Body of pancreas (tissue), 4 donors: ENCODE results near the gene UST. TPM values are rescaled to one million over a fixed set of nuclear protein-coding genes. Genes with fewer than 3 reads are reported as not detected.

Experiments
- ATAC-seq: fragments of 150-250 bp; one replicate; pipeline ENCODE4 v1.9.1; 2016
- DNase-seq, 4 donors: peaks; one replicate each; pipeline ENCODE4 v3.0.0-alpha.2; 2019
- H3K27ac ChIP-seq, 4 donors: fragments of 200-600 bp; sonication (generic); 1 replicate in 3 of 4; 2 replicates in 1 of 4; pipeline versions ENCODE4 v1.5.1 to v1.6.1; 2016 to 2019; ENCODE audit warnings: mild to moderate bottlenecking in 1 of 4, mixed read lengths in 1 of 4, moderate library complexity in 1 of 4
- H3K27me3 ChIP-seq, 2 donors: fragments of 200-600 bp; sonication (generic); one replicate each; pipeline ENCODE4 v1.6.0; 2016; ENCODE audit warnings: mild to moderate bottlenecking in 1 of 2
- H3K36me3 ChIP-seq, 2 donors: fragments of 200-600 bp; sonication (generic); replicated peaks in 1 of 2; 2 replicates each; pipeline ENCODE4 v1.5.1; 2016; ENCODE audit warnings: low read depth in 2 of 2; ENCODE audit not compliant: insufficient read depth in 1 of 2
- H3K4me1 ChIP-seq: fragments of 200-600 bp; sonication (generic); one replicate; pipeline ENCODE4 v1.6.0; 2016
- H3K4me3 ChIP-seq, 2 donors: fragments of 200-600 bp; sonication (generic); 1 replicate in 1 of 2; 2 replicates in 1 of 2; pipeline ENCODE4 v1.5.1; 2016 to 2019
- H3K9me3 ChIP-seq, 3 donors: fragments of 200-600 bp; sonication (generic); 1 replicate in 2 of 3; 2 replicates in 1 of 3; pipeline ENCODE4 v1.5.1; 2016
- CTCF ChIP-seq, 7 experiments: fragments of 450-650 bp in 4 of 7; fragments of 200-600 bp in 3 of 7; sonication (generic) in 3 of 7; IDR thresholded peaks; one replicate each; pipeline ENCODE4 v1.5.1; 2016 to 2019; ENCODE audit warnings: antibody characterized with exemption in 7 of 7
- POLR2A ChIP-seq, 3 donors: fragments of 450-650 bp; IDR thresholded peaks; one replicate each; pipeline ENCODE4 v1.6.1; 2016; ENCODE audit warnings: antibody characterized with exemption in 3 of 3, mild to moderate bottlenecking in 2 of 3
- WGBS, 2 donors: methylation state at CpG; one replicate each; pipeline ENCODE4 v1.1.5; 2017; 5-methylcytosine and 5-hydroxymethylcytosine counted together
- intact Hi-C: fragments of 100-400 bp; cut with DNase I; formaldehyde crosslinking; loops from one replicate; pipeline ENCODE4 v1.15.1; 2023
- total RNA-seq, 2 donors: library from RNA; depleted of rRNA; stranded (reverse); fragments of >200 nt; gene quantifications; one replicate each; pipeline ENCODE4 v1.1.0, GENCODE V29; 2016

UST gene
- total RNA-seq, 2 donors from 2014 or later: 11.4 to 28.3 TPM

- no peak for TF ChIP-seq CTCF (IDR thresholded peaks at IDR 0.05)
- no peak for TF ChIP-seq POLR2A (IDR thresholded peaks at IDR 0.05)
Measured at GRCh38 chr6:148828047-148828446, 81.2 kb downstream of the UST start.

GRCh38 chr6:148829415-148830101, 82.7 kb downstream of the UST start:
- H3K27me3 ChIP-seq: no peaks in the 10 kb centered on the region
- H3K27ac ChIP-seq: no peak overlapping the region
- no peak for ATAC-seq
- H3K4me1 ChIP-seq: no peaks in the 10 kb centered on the region
- TF ChIP-seq CTCF (IDR thresholded peaks at IDR 0.05): no peak
- no peak for TF ChIP-seq POLR2A (IDR thresholded peaks at IDR 0.05)
- no peak for DNase-seq
- H3K4me3 ChIP-seq: no peak overlapping the region
- WGBS, 2 donors: 88 to 94% methylated on average over 4 of the region's 4 CpGs
- H3K36me3 ChIP-seq: no peaks in the 10 kb centered on the region
- no peaks in the 10 kb centered on the region for H3K9me3 ChIP-seq
- intact Hi-C loops: no loop called here

More at GRCh38 chr6:148828047-148828446, 81.2 kb downstream of the UST start:
- Histone ChIP-seq H3K36me3 (no peaks in the 10 kb centered on the region), H3K27ac (no peak overlapping the region), H3K4me1 (no peaks in the 10 kb centered on the region), H3K27me3 (no peaks in the 10 kb centered on the region), H3K9me3 (no peaks in the 10 kb centered on the region), H3K4me3 (no peak overlapping the region)
- ATAC-seq (no peak), DNase-seq (no peak)
- intact Hi-C loops: no loop called here
- 85 to 88% methylated on average over 4 of the region's 4 CpGs for WGBS, 2 donors

DNA sequence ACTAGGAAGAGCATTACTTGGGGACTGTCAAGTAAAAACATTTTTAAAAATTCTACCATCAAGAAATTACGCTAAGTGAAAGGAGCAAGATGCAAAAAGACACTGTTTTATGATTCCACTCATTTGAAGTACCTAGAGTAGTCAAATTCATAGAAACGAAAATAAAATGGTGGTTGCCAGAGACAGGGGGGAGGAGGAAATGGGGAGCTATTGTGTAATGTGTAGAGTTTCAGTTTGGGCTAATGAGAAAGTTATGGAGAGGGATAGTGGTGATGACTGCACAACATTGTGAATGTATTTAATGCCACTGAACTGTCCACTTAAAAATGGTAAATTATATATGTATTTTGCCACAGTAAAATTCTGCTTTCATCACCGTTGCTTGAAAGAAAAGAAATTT, 83.8 kb downstream of the UST start:
- H3K4me3 ChIP-seq: no peak overlapping the region
- no peak overlapping the region for H3K27ac ChIP-seq
- WGBS, 2 donors: 81 to 88% methylated on average over 3 of the region's 3 CpGs
- H3K9me3 ChIP-seq: no peaks in the 10 kb centered on the region
- H3K27me3 ChIP-seq: no peaks in the 10 kb centered on the region
- H3K36me3 ChIP-seq: no peaks in the 10 kb centered on the region
- intact Hi-C loops: no loop called here
- H3K4me1 ChIP-seq: no peaks in the 10 kb centered on the region
- TF ChIP-seq POLR2A (IDR thresholded peaks at IDR 0.05) (no peak), CTCF (IDR thresholded peaks at IDR 0.05) (no peak)
- DNase-seq: no peak
- ATAC-seq: no peak

DNA sequence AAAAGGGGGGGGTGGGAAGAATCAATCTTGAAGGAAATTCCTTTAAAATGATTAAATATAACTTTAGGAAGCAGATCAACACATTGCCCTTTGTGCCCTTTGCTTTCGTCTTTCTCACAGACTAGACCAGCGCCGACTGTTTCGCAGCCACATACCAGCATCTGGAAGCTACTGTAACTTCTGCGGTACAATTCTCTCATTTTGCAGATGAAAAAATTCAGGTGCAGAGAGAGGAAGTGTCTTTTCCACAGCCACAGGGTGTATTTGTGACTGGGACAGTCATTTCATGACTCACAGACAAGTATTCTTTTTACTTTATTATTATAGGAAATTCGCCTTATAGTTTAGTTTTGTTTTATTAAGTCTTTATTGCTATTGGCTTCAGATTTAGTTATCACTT, 84.2 kb downstream of the UST start:
- no peak for ATAC-seq
- WGBS, 2 donors: 89 to 95% methylated on average over 6 of the region's 6 CpGs
- H3K27me3 ChIP-seq: no peaks in the 10 kb centered on the region
- H3K4me1 ChIP-seq: no peaks in the 10 kb centered on the region
- no peaks in the 10 kb centered on the region for H3K36me3 ChIP-seq
- TF ChIP-seq POLR2A (IDR thresholded peaks at IDR 0.05) (no peak), CTCF (IDR thresholded peaks at IDR 0.05) (no peak)
- no peaks in the 10 kb centered on the region for H3K9me3 ChIP-seq
- intact Hi-C loops: no loop called here
- no peak for DNase-seq
- H3K27ac ChIP-seq: no peak overlapping the region
- no peak overlapping the region for H3K4me3 ChIP-seq

GRCh38 chr6:148831531-148831930, 84.7 kb downstream of the UST start:
- H3K27me3 ChIP-seq: no peaks in the 10 kb centered on the region
- ATAC-seq (no peak), DNase-seq (no peak)
- no peak overlapping the region for H3K27ac ChIP-seq
- no peaks in the 10 kb centered on the region for H3K36me3 ChIP-seq
- no peak overlapping the region for H3K4me3 ChIP-seq
- intact Hi-C loops: no loop called here
- TF ChIP-seq POLR2A (IDR thresholded peaks at IDR 0.05) (no peak), CTCF (IDR thresholded peaks at IDR 0.05) (no peak)
- 81 to 89% methylated on average over 5 of the region's 5 CpGs for WGBS, 2 donors
- no peaks in the 10 kb centered on the region for H3K4me1 ChIP-seq
- H3K9me3 ChIP-seq: no peaks in the 10 kb centered on the region
